Neural cell (in vitro differentiated cells): Measurements from ENCODE around the gene SFXN1. TPM values are rescaled to one million over a fixed set of nuclear protein-coding genes. Genes with fewer than 3 reads are reported as not detected.

Source experiments
- H2AFZ ChIP-seq: fragments of 200-600, 300-800 bp; sonication (generic), shearing (Covaris generic); 2 replicates; pipeline ENCODE4 v1.6.0; 2014; ENCODE audit warnings: low read depth, mild to moderate bottlenecking, antibody characterized with exemption, low read length, moderate library complexity
- H3F3A ChIP-seq: fragments of 200-600 bp; shearing (Covaris generic); 2 replicates; pipeline ENCODE4 v1.6.1; 2016; ENCODE audit warnings: mild to moderate bottlenecking, moderate library complexity, mixed read lengths, antibody characterized with exemption, low read length; ENCODE audit not compliant: insufficient read depth, poor library complexity, severe bottlenecking
- H3K27ac ChIP-seq: fragments of 200-600, 300-800 bp; sonication (generic), shearing (Covaris generic); 2 replicates; pipeline ENCODE4 v1.5.1; 2014; ENCODE audit warnings: mild to moderate bottlenecking, low read length, moderate library complexity
- H3K27me3 ChIP-seq: fragments of 300-800, 200-600 bp; sonication (generic), shearing (Covaris generic); 2 replicates; pipeline ENCODE4 v1.6.0; 2014; ENCODE audit warnings: mild to moderate bottlenecking, low read depth, low read length, moderate library complexity; ENCODE audit not compliant: insufficient read depth
- H3K36me3 ChIP-seq: fragments of 300-800, 200-600 bp; sonication (generic), shearing (Covaris generic); 2 replicates; pipeline ENCODE4 v1.5.1; 2014; ENCODE audit warnings: mild to moderate bottlenecking, antibody characterized with exemption, low read length, moderate library complexity; ENCODE audit not compliant: insufficient read depth
- H3K4me2 ChIP-seq: fragments of 300-800, 200-600 bp; sonication (generic), shearing (Covaris generic); 2 replicates; pipeline ENCODE4 v1.6.0; 2014; ENCODE audit warnings: mild to moderate bottlenecking, low read length
- H3K4me3 ChIP-seq: fragments of 300-800, 200-600 bp; sonication (generic), shearing (Covaris generic); 2 replicates; pipeline ENCODE4 v1.5.1; 2014; ENCODE audit warnings: mild to moderate bottlenecking, low read length, moderate library complexity
- H3K79me2 ChIP-seq: fragments of 200-600 bp; shearing (Covaris generic); replicated peaks from 2 replicates; pipeline ENCODE4 v1.6.0; 2014; ENCODE audit warnings: mild to moderate bottlenecking, low read length, moderate library complexity; ENCODE audit not compliant: insufficient read depth
- H3K9ac ChIP-seq: fragments of 300-800, 200-600 bp; sonication (generic), shearing (Covaris generic); 2 replicates; pipeline ENCODE4 v1.6.1; 2016; ENCODE audit warnings: mild to moderate bottlenecking, low read length, mixed read lengths
- H3K9me2 ChIP-seq: fragments of 200-600 bp; shearing (Covaris generic); 2 replicates; pipeline ENCODE4 v1.6.1; 2016; ENCODE audit warnings: mild to moderate bottlenecking, low read length, mixed read lengths; ENCODE audit not compliant: insufficient read depth
- H3K9me3 ChIP-seq: fragments of 200-600, 300-800 bp; sonication (generic), shearing (Covaris generic); 2 replicates; pipeline ENCODE4 v1.6.1; 2016; ENCODE audit warnings: mild to moderate bottlenecking, mixed run types, low read length, moderate library complexity, mixed read lengths
- H4K20me1 ChIP-seq: fragments of 200-600 bp; shearing (Covaris generic); 2 replicates; pipeline ENCODE4 v1.6.1; 2016; ENCODE audit warnings: mild to moderate bottlenecking, mixed run types; ENCODE audit not compliant: insufficient read depth
- CTCF ChIP-seq: fragments of 450-650 bp; IDR thresholded peaks from 2 replicates; pipeline ENCODE4 v1.5.1; 2014; ENCODE audit warnings: antibody characterized with exemption, mild to moderate bottlenecking, moderate library complexity; ENCODE audit not compliant: poor library complexity, severe bottlenecking
- EP300 ChIP-seq: fragments of 450-650 bp; conservative IDR thresholded peaks from 2 replicates; pipeline ENCODE4 v1.6.1; 2014; ENCODE audit warnings: antibody characterized with exemption, mild to moderate bottlenecking, moderate library complexity; ENCODE audit not compliant: poor library complexity, severe bottlenecking
- EZH2 ChIP-seq: fragments of 200-600, 300-800 bp; shearing (Covaris generic), sonication (generic); IDR thresholded peaks from 2 replicates; pipeline ENCODE4 v1.6.1; 2014; ENCODE audit warnings: antibody characterized with exemption, low read length, borderline replicate concordance, mild to moderate bottlenecking; ENCODE audit not compliant: insufficient read depth, poor library complexity, severe bottlenecking
- MXI1 ChIP-seq: fragments of 450-650 bp; conservative IDR thresholded peaks from 2 replicates; pipeline ENCODE4 v1.6.1; 2014; ENCODE audit warnings: antibody characterized with exemption, mild to moderate bottlenecking; ENCODE audit not compliant: poor library complexity, severe bottlenecking
- POLR2AphosphoS5 ChIP-seq: IDR thresholded peaks from 2 replicates; pipeline ENCODE4 v1.6.1; 2012
- RAD21 ChIP-seq: fragments of 450-650 bp; conservative IDR thresholded peaks from 2 replicates; pipeline ENCODE4 v1.6.1; 2014; ENCODE audit warnings: antibody characterized with exemption, mild to moderate bottlenecking, moderate library complexity
- SMC3 ChIP-seq: fragments of 450-650 bp; conservative IDR thresholded peaks from 2 replicates; pipeline ENCODE4 v1.6.1; 2014; ENCODE audit warnings: antibody characterized with exemption, mild to moderate bottlenecking, moderate library complexity; ENCODE audit not compliant: poor library complexity
- TAF1 ChIP-seq: IDR thresholded peaks from 2 replicates; pipeline ENCODE4 v1.6.1; 2012; ENCODE audit warnings: low read depth
- polyA plus RNA-seq: library from polyadenylated mRNA; depleted of rRNA; stranded (reverse); fragments of >200 nt; gene quantifications from 2 replicates; pipeline ENCODE4 v1.2.3, GENCODE V29; 2014
- TF ChIP-seq, protein P1 (sequence below): IDR thresholded peaks from 2 replicates; pipeline ENCODE4 v1.6.1; 2012; ENCODE audit warnings: borderline replicate concordance

Gene SFXN1
- polyA plus RNA-seq, 1 donor from 2014 or later, result 109 TPM

DNA sequence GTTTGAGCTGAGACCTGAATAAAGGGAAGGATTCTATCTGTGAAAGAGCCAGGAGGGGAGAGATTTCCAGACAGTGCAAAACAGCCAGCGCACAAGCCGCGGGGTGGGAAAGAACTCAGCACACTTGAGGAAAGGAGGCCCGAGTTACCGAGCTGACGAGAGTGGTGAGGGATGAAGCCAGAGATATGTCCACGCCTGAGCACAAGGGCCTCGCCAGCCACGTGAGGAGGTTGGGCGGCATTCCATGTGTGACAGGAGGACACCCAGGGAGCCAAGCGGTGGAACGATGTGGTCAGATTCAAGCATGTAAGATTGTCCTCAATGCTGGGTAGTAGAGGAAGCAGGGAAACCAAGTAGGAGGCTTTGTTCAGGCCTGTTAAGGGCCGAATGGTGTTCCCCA is 17.0 kb upstream of the SFXN1 start:
- no peaks in the 10 kb centered on the region for H3K27me3 ChIP-seq
- H3K9me3 ChIP-seq, result no peaks in the 10 kb centered on the region
- H4K20me1 ChIP-seq, result no peaks in the 10 kb centered on the region
- H3F3A ChIP-seq, result no peaks in the 10 kb centered on the region
- no peak overlapping the region for H3K27ac ChIP-seq
- no peaks in the 10 kb centered on the region for H3K9me2 ChIP-seq
- TF ChIP-seq RAD21 (no peak), TAF1 (no peak), EP300 (no peak), MXI1 (no peak), POLR2AphosphoS5 (no peak), SMC3 (no peak), CTCF (no peak), EZH2 (no peak)
- TF ChIP-seq, protein P1, sequence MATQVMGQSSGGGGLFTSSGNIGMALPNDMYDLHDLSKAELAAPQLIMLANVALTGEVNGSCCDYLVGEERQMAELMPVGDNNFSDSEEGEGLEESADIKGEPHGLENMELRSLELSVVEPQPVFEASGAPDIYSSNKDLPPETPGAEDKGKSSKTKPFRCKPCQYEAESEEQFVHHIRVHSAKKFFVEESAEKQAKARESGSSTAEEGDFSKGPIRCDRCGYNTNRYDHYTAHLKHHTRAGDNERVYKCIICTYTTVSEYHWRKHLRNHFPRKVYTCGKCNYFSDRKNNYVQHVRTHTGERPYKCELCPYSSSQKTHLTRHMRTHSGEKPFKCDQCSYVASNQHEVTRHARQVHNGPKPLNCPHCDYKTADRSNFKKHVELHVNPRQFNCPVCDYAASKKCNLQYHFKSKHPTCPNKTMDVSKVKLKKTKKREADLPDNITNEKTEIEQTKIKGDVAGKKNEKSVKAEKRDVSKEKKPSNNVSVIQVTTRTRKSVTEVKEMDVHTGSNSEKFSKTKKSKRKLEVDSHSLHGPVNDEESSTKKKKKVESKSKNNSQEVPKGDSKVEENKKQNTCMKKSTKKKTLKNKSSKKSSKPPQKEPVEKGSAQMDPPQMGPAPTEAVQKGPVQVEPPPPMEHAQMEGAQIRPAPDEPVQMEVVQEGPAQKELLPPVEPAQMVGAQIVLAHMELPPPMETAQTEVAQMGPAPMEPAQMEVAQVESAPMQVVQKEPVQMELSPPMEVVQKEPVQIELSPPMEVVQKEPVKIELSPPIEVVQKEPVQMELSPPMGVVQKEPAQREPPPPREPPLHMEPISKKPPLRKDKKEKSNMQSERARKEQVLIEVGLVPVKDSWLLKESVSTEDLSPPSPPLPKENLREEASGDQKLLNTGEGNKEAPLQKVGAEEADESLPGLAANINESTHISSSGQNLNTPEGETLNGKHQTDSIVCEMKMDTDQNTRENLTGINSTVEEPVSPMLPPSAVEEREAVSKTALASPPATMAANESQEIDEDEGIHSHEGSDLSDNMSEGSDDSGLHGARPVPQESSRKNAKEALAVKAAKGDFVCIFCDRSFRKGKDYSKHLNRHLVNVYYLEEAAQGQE, result no peak
- H3K4me3 ChIP-seq, result no peak overlapping the region
- no peak overlapping the region for H2AFZ ChIP-seq
- H3K79me2 ChIP-seq, result no peaks in the 10 kb centered on the region
- H3K4me2 ChIP-seq, result no peak overlapping the region
- H3K36me3 ChIP-seq, result no peaks in the 10 kb centered on the region
- H3K9ac ChIP-seq, result no peak overlapping the region

DNA sequence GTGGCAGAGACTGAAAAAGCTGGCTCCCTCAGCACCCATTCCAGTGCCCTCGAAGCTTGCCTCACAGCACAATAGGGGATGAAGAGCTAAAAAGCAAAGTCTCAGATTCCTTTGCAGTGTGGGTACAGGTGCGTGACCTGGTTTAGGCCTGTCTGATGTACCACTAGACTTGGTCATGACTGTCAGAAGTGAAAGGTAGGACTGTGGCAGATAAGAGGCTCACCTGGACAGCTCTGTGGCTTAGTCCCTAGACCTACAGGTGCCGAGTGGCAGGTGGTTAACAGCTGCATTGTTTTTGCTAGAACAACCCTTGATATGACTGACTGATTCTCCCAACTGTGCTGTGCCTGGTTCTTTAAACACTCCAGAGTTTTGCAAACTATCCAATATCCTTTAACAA is 14.7 kb upstream of the SFXN1 start:
- no peak overlapping the region for H3K4me2 ChIP-seq
- H3K9me2 ChIP-seq, result no peaks in the 10 kb centered on the region
- no peak overlapping the region for H3K4me3 ChIP-seq
- no peak overlapping the region for H3K27ac ChIP-seq
- H2AFZ ChIP-seq, result no peak overlapping the region
- no peaks in the 10 kb centered on the region for H3K36me3 ChIP-seq
- TF ChIP-seq MXI1 (no peak), POLR2AphosphoS5 (no peak), CTCF (no peak)
- TF ChIP-seq, protein P1, result no peak
- no peaks in the 10 kb centered on the region for H3K27me3 ChIP-seq
- H3K79me2 ChIP-seq, result no peaks in the 10 kb centered on the region
- H3F3A ChIP-seq, result no peaks in the 10 kb centered on the region
- no peaks in the 10 kb centered on the region for H3K9me3 ChIP-seq
- no peaks in the 10 kb centered on the region for H4K20me1 ChIP-seq
- no peak overlapping the region for H3K9ac ChIP-seq
